NCI-H2171 (cell line): ENCODE measurements around the gene TBC1D28.
"Not testable (repeated sequence)": the region's sequence is repeated elsewhere in the genome, so short reads cannot be mapped to it uniquely, and the experiment has no call there.

Experiments used
- DNase-seq: peaks from one replicate; lab custom pipeline; 2025; lab: John Stamatoyannopoulos, UW

TBC1D28 gene

DNA sequence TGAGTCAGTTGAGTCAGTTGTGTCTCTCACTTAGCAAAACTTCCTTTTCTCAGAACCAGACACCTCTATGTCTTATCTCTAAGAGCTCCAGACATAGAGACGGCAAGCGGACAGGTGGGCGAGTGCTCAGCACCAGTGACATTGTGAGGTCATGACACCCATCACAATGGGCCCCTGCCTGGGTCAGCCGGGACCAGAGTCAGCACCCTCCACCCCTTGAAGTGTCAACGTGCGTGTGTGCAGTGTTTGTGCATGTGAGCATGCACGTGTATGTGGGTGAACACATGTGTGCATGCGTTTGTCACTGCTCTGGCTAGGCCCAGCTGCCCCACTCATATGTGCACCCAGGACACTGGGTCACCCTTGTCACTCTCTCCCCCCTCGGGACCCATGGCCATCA, at the start of gene TBC1D28:
TSS of gene TBC1D28 (minus strand) at position 101 of the 400 bp plus-strand sequence. CDS start 3,039 bp downstream, outside the sequence.
- not testable (repeated sequence) for DNase-seq

- not testable (repeated sequence) for DNase-seq
These were observed 38.5 kb upstream of the TBC1D28 start for GRCh38 chr17:18682668-18683067.

DNA sequence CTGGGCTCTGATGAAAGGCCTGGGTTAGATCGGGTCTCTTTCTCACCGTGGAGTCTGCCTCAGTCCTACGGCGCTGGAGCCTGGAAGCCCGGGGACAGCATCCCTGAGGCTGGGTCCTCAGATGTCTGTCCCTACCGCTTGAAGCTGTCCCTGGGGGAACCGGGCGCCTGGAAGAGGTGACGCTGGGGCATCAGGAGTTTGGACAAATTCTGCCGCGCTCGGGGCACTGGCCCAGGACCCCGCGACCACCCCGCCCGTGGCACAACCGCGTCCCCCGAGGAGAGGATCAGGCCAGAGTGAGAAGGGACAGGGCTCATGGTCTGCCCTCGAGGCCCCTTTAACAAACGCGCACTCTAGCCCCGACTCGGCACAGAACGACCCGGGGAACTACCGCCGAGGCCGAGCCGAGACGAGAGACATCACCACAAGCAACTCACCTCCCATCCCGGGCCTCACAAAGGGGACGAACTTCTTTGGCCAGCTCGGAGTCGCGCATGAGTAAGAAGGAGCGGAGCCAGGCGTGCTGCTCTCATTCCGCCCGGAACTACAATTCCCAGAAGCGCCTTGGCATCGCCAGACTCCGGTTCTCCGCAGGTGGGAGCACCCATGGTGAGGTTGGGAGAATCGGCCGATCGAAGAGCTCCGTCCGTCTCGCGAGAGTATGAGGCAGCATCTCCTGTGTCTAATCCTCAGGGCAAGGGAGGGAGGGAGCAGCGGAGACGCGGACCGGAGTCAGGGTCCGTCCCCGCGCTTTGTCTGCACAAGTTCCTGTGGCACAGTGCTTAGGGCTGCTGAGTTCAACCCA, 37.8 kb upstream of the TBC1D28 start, which contains the start of gene FOXO3B:
TSS of gene FOXO3B (minus strand) at position 548 of the 805 bp plus-strand sequence. CDS start 663 bp downstream, outside the sequence.
- DNase-seq, result peak; percentile 91

GRCh38 chr17:18677381-18677780, 33.2 kb upstream of the TBC1D28 start:
- DNase-seq, result not testable (repeated sequence)

GRCh38 chr17:18676928-18677327, 32.7 kb upstream of the TBC1D28 start:
- DNase-seq, result not testable (repeated sequence)

- not testable (repeated sequence) for DNase-seq
These were observed 28.4 kb upstream of the TBC1D28 start for GRCh38 chr17:18672395-18673227.

GRCh38 chr17:18668625-18669024, 24.4 kb upstream of the TBC1D28 start:
- not testable (repeated sequence) for DNase-seq

DNA sequence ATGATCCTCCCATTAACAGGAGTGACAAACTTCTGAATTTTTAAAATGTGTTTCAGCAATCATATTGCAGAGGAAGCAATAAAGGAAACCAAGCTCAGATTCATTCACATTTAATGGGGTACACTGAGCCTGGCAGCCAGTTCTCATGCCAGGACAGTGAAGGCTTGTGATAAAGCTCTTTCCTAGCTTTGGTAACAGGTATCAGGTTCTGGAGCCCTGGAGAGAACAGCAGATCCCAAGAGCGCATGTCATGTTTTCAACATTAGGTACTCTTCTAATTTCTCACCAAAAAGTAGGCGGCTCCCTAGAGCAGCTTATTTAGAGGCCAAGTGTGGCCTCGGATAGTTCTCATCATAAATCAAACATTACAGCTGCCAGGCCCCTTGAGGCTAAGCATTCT, 23.3 kb upstream of the TBC1D28 start:
- not testable (repeated sequence) for DNase-seq

DNA sequence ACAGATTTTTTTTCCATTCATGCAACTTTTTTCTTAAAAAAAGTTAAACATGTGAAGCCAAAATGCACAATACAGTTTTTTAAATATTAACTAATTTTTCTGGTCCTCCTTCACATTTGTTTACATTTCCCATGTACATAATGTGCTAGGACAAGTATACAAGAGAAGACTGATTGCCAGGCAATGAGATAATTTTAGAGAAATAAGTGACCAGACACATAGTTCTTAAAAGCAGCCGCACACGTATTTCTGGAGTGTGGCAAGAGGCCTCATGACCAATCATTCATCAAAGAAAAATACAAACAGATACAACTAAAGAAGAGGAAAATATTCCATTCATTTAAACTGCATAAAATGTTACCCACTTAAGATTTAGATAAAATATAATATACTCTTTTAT, 22.1 kb upstream of the TBC1D28 start:
- DNase-seq, result not testable (repeated sequence)

DNA sequence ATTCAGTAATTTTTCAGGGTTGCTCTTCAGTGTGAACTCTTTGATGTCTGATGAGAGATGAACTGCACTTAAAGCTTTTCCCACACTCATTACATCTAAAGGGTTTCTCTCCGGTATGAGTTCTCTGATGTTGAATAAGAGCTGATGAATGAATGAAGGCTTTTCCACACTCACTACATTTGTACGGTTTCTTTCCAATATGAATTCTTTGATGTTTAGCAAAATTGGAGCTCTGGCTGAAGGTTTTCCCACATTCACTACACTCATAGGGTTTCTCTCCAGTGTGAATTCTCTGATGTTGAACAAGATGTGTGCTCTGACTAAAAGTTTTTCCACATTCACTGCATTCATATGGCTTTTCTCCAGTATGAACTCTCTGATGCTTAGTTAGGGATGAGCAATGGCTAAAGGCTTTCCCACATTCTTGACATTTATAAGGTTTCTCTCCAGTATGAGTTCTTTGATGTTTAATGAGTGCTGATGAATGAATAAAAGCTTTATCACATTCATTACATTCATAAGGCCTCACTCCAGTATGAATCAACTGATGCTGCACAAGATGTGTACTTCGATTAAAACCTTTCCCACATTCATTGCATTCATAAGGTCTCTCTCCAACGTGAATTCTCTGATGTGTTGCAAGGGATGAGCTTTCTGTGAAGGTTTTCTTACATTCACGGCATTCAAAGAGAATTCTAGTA, 17.9 kb upstream of the TBC1D28 start:
- not testable (repeated sequence) for DNase-seq

- DNase-seq, result not testable (repeated sequence)
These were observed 5.9 kb upstream of the TBC1D28 start for GRCh38 chr17:18650094-18650493.

GRCh38 chr17:18643124-18643523, 1.1 kb downstream of the TBC1D28 start:
- DNase-seq, result not testable (repeated sequence)

- not testable (repeated sequence) for DNase-seq
These were observed 5.8 kb downstream of the TBC1D28 start for GRCh38 chr17:18638357-18638756.

- not testable (repeated sequence) for DNase-seq
These were observed 8.0 kb downstream of the TBC1D28 start for GRCh38 chr17:18636237-18636636.

DNA sequence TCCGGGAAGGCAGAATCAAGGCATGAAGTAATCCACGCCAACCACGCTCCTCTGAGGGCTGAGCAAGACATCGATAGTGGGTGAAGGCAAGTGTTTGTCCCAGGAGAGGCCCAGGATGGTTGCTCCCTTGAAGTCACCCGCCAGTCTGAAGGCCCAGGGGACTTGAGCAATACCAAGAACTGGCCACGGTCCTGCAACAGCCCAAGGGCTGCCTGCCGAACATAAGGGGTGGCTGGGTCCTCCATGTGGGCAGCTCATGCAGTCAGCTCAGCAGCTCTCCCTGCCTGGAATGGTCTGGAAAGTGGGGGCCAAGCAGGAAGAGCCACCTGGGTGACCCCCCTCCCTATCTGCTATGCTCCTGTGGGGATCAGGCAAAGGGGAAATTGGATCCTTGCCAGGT, 8.4 kb downstream of the TBC1D28 start:
- DNase-seq, result not testable (repeated sequence)

DNA sequence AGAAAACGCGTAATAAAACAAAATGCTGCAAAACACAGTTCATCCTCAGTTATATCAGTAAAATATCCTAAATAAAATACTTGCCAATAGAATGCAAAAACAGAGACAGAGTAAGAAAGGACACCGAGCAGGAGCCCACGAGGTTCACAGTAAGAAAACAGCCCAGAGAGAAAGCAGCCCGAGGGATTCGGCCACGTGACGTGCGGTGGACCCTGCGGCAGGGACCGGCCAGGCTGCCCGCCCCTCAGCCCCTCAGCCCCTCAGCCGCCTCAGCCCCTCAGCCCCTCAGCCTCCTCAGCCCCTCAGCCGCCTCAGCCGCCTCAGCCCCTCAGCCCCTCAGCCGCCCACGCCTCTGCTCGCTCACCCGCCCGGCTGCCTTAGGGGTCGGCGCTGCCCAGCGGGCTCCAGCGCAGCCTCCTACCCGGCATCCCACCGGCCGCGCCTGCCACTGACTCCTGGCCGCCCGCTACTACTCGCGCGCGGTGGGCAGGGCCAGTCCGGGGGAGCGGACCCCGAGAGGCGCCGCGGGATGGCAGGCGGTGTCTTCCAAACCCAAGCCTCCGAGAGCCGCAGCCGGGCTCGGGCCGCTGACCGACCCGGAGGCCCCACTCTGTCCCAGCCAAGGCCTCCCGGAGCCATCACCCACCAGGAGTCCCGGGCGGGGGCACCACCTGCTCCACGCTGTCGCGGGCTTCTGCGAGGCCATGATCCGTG, 9.5 kb downstream of the TBC1D28 start:
- not testable (repeated sequence) for DNase-seq

DNA sequence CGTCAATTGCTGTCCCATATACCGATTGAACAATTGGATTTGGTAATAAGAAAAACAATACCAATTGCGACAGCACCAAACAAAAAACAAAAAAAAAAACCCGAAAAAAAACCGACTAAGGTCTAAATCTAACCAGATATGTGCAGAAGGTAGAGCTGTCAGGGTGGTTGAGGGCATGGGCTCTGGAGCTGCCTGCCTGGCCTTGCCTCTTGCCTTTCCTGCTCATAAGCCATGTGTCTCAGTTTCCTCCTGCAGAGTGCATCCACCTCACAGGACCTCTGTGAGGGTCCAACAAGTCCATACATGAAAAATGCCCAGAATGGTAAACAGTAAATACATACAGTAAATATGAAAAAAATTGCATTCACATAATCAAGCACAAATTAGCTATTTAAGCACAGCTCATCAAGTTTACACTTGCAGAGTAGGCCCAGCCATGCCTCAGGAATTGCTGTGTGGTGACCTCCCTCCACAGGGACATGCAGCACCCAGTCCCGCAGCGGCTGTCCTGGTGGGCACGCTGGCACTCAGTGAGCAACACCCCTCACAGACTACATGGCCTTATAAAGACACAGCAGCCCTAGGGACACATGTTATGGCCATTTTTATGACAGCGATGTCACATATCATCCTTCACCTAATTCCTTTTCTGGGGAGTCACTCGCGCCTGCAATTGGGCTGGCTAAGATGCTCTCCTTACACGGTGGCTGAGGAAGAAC, 17.9 kb downstream of the TBC1D28 start:
- DNase-seq, result no peak

GRCh38 chr17:18625509-18626104, 18.6 kb downstream of the TBC1D28 start:
- peak; percentile 78 for DNase-seq

DNA sequence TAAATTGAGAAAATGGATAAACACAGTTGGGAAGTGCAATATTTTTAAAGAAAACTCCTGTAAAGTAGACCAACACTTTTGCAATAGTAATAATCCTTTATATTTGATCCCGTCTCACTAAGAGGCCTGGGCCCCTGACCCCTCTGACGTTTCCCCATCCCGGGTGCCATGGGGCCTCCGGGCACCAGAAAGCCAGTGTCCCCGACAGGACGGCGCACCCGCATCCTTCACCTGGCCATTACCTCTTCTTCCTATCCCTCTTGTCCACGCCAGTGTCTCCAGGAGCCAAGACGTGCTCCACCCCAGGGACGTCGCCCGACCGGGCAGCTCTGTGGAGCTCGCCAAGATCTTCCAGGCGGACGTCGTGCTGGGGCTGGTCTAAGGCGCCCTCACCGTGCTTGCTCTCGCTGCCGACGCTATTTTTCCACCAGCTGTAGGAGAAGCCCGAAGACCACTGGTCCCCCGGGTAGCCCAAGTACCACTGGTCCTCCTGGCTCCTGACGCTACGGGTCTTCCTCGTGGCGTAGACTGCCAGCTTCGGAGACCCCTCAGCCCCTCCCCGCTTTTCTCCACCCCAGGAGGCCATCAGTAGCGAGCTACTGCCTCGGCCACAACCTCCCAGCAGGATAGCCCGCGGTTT, 19.2 kb downstream of the TBC1D28 start:
- not testable (repeated sequence) for DNase-seq

DNA sequence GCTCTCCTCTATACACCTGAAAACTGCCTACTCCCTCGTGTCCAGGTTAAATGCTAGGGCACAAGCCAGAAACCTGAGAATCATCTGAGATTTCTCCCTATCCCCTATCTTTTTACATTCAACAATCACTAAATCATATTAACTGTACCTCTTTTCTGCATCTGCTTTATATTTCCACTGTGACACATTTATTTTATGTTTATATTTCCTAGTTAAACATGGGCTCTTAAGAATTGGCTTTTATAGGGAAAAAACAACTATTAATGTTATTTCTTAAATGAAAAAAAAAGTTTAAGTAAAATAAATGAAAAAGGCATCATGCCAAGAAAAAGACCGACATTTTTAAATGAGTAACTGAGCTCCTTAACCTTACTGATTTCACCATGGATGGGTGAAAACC, 26.6 kb downstream of the TBC1D28 start:
- DNase-seq, result not testable (repeated sequence)
